HG03460 (cell line): ENCODE data around the gene PATJ.
"Not testable (repeated sequence)": the region's sequence is repeated elsewhere in the genome, so short reads cannot be mapped to it uniquely, and the experiment has no call there.

Experiments used
- ATAC-seq: cut with Tn5 transposase; IDR thresholded peaks from one replicate; pipeline ENCODE4 v1.9.1; 2021; ENCODE audit not compliant: unreplicated experiment

PATJ gene

GRCh38 chr1:61942856-61943255 is 200.6 kb downstream of the PATJ start:
- ATAC-seq: no peak

GRCh38 chr1:61948685-61949084 is 206.4 kb downstream of the PATJ start:
- ATAC-seq: not testable (repeated sequence)

- ATAC-seq: no peak
Measured at GRCh38 chr1:61950418-61950817, 208.1 kb downstream of the PATJ start.

GRCh38 chr1:61951731-61952580 is 209.7 kb downstream of the PATJ start:
- ATAC-seq: no peak

GRCh38 chr1:61952675-61953074 is 210.4 kb downstream of the PATJ start:
- no peak for ATAC-seq

- no peak for ATAC-seq
Measured at GRCh38 chr1:61953076-61953789, 211.0 kb downstream of the PATJ start.

GRCh38 chr1:61953790-61954150 is 211.5 kb downstream of the PATJ start:
- no peak for ATAC-seq

- no peak for ATAC-seq
Measured at GRCh38 chr1:61955261-61955660, 213.0 kb downstream of the PATJ start.

GRCh38 chr1:61956016-61956645 is 213.9 kb downstream of the PATJ start:
- ATAC-seq: no peak

- ATAC-seq: no peak
Measured at GRCh38 chr1:61956784-61957183, 214.5 kb downstream of the PATJ start.

GRCh38 chr1:61961009-61961408 is 218.7 kb downstream of the PATJ start:
- no peak for ATAC-seq

GRCh38 chr1:61962631-61963030 is 220.4 kb downstream of the PATJ start:
- ATAC-seq: no peak

- not testable (repeated sequence) for ATAC-seq
Measured at GRCh38 chr1:61966450-61967225, 224.4 kb downstream of the PATJ start.

GRCh38 chr1:61967750-61968149 is 225.5 kb downstream of the PATJ start:
- ATAC-seq: no peak

- ATAC-seq: no peak
Measured at GRCh38 chr1:61968869-61969268, 226.6 kb downstream of the PATJ start.

- ATAC-seq: no peak
Measured at GRCh38 chr1:61973100-61973837, 231.0 kb downstream of the PATJ start.

GRCh38 chr1:61975638-61976037 is 233.4 kb downstream of the PATJ start:
- ATAC-seq: no peak

- no peak for ATAC-seq
Measured at GRCh38 chr1:61976566-61976965, 234.3 kb downstream of the PATJ start.

- no peak for ATAC-seq
Measured at GRCh38 chr1:61978796-61979195, 236.5 kb downstream of the PATJ start.

GRCh38 chr1:61979729-61980128 is 237.4 kb downstream of the PATJ start:
- no peak for ATAC-seq
